AG08396 (cell line): ENCODE data around the gene C1orf116.
"Not testable (repeated sequence)": the region's sequence is repeated elsewhere in the genome, so short reads cannot be mapped to it uniquely, and the experiment has no call there.

ENCODE experiments used
- DNase-seq: peaks from one replicate; pipeline ENCODE4 v3.0.0; 2012; ENCODE audit warnings: low spot score, mixed read lengths

The C1orf116 gene

GRCh38 chr1:207058878-207059867 is 26.6 kb upstream of the C1orf116 start:
- DNase-seq, result no peak

GRCh38 chr1:207058252-207058651 is 25.7 kb upstream of the C1orf116 start:
- no peak for DNase-seq

GRCh38 chr1:207056673-207057072 is 24.1 kb upstream of the C1orf116 start:
- DNase-seq, result no peak

- no peak for DNase-seq
Measured at GRCh38 chr1:207055386-207056001, 22.9 kb upstream of the C1orf116 start.

GRCh38 chr1:207054491-207054890 is 21.9 kb upstream of the C1orf116 start:
- DNase-seq, result no peak

- DNase-seq, result peak; percentile 86
Measured at GRCh38 chr1:207052911-207053769, 20.6 kb upstream of the C1orf116 start, which contains the start of gene PFKFB2. TSS of gene PFKFB2 (plus strand) at chr1:207053275. CDS start at chr1:207054718, 1,443 bp downstream.

GRCh38 chr1:207051191-207051943 is 18.8 kb upstream of the C1orf116 start, which contains the start of gene YOD1:
TSS of gene YOD1 (minus strand) at chr1:207051208. CDS start at chr1:207051030, 178 bp downstream.
- peak; percentile 77 for DNase-seq

- peak; percentile 92 for DNase-seq
Measured at GRCh38 chr1:207050480-207051190, 18.1 kb upstream of the C1orf116 start.

GRCh38 chr1:207049974-207050391 is 17.4 kb upstream of the C1orf116 start:
- peak; percentile 46 for DNase-seq

GRCh38 chr1:207049514-207049913 is 17.0 kb upstream of the C1orf116 start:
- no peak for DNase-seq

GRCh38 chr1:207049054-207049453 is 16.5 kb upstream of the C1orf116 start:
- no peak for DNase-seq

GRCh38 chr1:207048041-207048440 is 15.5 kb upstream of the C1orf116 start:
- DNase-seq, result no peak

GRCh38 chr1:207047505-207047904 is 14.9 kb upstream of the C1orf116 start:
- no peak for DNase-seq

GRCh38 chr1:207045453-207045852 is 12.9 kb upstream of the C1orf116 start:
- DNase-seq, result no peak

GRCh38 chr1:207041397-207041796 is 8.8 kb upstream of the C1orf116 start:
- not testable (repeated sequence) for DNase-seq

GRCh38 chr1:207040181-207040533 is 7.6 kb upstream of the C1orf116 start:
- DNase-seq, result peak; percentile 25

- DNase-seq, result no peak
Measured at GRCh38 chr1:207039380-207040180, 7.0 kb upstream of the C1orf116 start.

- DNase-seq, result no peak
Measured at GRCh38 chr1:207036865-207037264, 4.3 kb upstream of the C1orf116 start.

- no peak for DNase-seq
Measured at GRCh38 chr1:207035877-207036551, 3.5 kb upstream of the C1orf116 start.
